NCI-H526 (cell line): ENCODE data around the gene CDC123.
A peak's percentile ranks its signal among the peaks of the same experiment; 100 is the strongest.
"Not testable (repeated sequence)": the region's sequence is repeated elsewhere in the genome, so short reads cannot be mapped to it uniquely, and the experiment has no call there.

ENCODE experiments used
- DNase-seq, 2 experiments: peaks; one replicate each; lab custom pipeline; 2025; lab: John Stamatoyannopoulos, UW

The CDC123 gene

GRCh38 chr10:12235116-12235694, 39.2 kb downstream of the CDC123 start:
- DNase-seq, result no peak

- no peak for DNase-seq
These were observed 39.8 kb downstream of the CDC123 start for GRCh38 chr10:12235796-12236195.

- no peak for DNase-seq
These were observed 41.6 kb downstream of the CDC123 start for GRCh38 chr10:12237265-12238220.

- DNase-seq, result no peak
These were observed 42.8 kb downstream of the CDC123 start for GRCh38 chr10:12238821-12239220.

- no peak for DNase-seq
These were observed 46.0 kb downstream of the CDC123 start for GRCh38 chr10:12241810-12242529.

GRCh38 chr10:12243864-12244620, 48.1 kb downstream of the CDC123 start:
- no peak for DNase-seq

- DNase-seq, result no peak
These were observed 54.2 kb downstream of the CDC123 start for GRCh38 chr10:12250181-12250580.

- not testable (repeated sequence) for DNase-seq
These were observed 54.7 kb downstream of the CDC123 start for GRCh38 chr10:12250702-12251101.

GRCh38 chr10:12251581-12251980, 55.6 kb downstream of the CDC123 start:
- no peak for DNase-seq

- peak in 1 of 2 experiments; percentile 30 for DNase-seq
These were observed 57.0 kb downstream of the CDC123 start for GRCh38 chr10:12252882-12253546.

GRCh38 chr10:12255048-12255447, 59.1 kb downstream of the CDC123 start:
- no peak for DNase-seq

- DNase-seq, result no peak
These were observed 64.0 kb downstream of the CDC123 start for GRCh38 chr10:12259988-12260387.

GRCh38 chr10:12262278-12262981, 66.4 kb downstream of the CDC123 start:
- DNase-seq, result peak; percentile 80 to 86

GRCh38 chr10:12264204-12264940, 68.4 kb downstream of the CDC123 start:
- peak; percentile 31 to 83 for DNase-seq

- no peak for DNase-seq
These were observed 73.1 kb downstream of the CDC123 start for GRCh38 chr10:12269056-12269455.

- DNase-seq, result no peak
These were observed 75.2 kb downstream of the CDC123 start for GRCh38 chr10:12271210-12271540.

GRCh38 chr10:12277862-12278261, 81.9 kb downstream of the CDC123 start:
- DNase-seq, result not testable (repeated sequence)

- DNase-seq, result no peak
These were observed 83.3 kb downstream of the CDC123 start for GRCh38 chr10:12279281-12279680.

GRCh38 chr10:12287772-12288171, 91.8 kb downstream of the CDC123 start:
- DNase-seq, result no peak

- not testable (repeated sequence) for DNase-seq
These were observed 101.8 kb downstream of the CDC123 start for GRCh38 chr10:12297784-12298183.
